ENCODE results near the gene DNAI4.
A peak's percentile ranks its signal among the peaks of the same experiment; 100 is the strongest.
"Not testable (repeated sequence)": the region's sequence is repeated elsewhere in the genome, so short reads cannot be mapped to it uniquely, and the experiment has no call there.

The DNAI4 gene, protein sequence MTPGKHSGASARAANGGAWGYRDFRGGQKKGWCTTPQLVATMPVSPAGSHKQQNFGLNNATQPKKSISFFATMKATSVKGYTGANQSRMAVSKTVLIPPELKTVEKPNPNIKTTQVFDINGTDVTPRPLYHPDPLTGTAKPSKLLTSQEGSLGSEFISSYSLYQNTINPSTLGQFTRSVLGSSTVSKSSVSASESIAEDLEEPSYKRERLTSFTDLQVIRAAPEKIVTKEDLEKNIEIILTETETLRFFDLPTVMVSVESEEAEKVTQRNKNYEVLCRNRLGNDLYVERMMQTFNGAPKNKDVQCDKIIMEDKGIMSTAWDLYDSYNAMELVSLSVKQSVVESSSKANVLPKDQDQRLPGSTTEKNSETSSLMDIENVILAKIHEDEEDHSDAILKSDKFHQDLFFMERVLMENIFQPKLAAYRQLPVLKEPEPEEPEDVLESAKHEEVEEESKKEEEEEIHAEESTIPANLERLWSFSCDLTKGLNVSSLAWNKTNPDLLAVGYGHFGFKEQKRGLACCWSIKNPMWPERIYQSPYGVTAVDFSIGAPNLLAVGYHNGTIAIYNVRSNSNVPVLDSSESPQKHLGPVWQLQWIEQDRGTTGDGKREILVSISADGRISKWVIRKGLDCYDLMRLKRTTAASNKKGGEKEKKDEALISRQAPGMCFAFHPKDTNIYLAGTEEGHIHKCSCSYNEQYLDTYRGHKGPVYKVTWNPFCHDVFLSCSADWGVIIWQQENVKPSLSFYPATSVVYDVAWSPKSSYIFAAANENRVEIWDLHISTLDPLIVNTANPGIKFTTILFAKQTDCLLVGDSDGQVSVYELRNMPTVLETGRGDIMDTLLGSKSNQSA

DNA sequence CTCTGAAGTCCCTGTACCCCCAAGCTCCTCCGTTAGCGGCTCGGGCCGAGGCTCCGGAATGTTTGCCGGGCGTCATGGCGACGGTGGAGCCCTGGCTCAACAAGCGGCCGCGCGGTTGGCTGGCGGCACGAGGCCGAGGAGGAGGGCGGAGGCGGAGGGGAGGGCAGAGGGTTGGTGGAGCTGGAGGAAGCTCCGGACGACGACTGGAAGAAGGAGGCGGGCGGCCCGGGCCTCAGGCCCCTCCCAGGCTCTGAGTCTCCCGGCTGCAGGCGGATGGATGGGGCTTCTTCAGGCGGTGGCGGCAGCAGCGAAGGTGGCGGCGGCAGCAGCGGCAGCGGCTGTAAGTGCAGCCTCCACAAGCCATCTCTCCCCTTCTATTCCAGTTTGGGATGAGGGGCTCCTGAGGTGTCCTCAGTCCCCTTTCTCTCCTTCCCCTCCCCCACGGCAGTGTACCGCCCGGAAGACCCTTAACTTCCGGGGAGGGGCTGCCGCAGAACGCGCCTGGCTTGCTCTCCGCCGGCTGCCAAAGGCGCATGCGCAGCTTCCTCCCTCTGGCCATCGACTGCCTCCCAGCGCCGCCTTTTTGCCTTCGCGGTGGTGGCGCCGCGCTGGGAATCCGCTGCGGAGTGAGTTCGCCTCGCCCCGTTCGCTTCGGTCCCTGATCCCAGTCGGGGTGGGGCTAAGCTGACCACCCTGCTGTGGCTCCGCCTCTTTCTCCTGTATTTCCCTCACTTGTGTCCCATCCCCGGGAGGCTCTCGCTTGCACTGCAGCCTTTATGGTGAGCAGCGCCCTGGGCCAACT, at the start of gene DNAI4, which contains the start of gene MIER1:
Gene DNAI4 (minus strand): TSS at position 101 of the 802 bp plus-strand sequence. CDS start 25 bp downstream, at position 76.
Gene MIER1 (plus strand): TSS at position 235 of the 802 bp plus-strand sequence. CDS start 39 bp downstream, at position 274.
- FAIRE-seq (peak; percentile 99), DNase-seq (ENCODE audit: insufficient read length, low spot score) (peak; percentile 95)

DNA sequence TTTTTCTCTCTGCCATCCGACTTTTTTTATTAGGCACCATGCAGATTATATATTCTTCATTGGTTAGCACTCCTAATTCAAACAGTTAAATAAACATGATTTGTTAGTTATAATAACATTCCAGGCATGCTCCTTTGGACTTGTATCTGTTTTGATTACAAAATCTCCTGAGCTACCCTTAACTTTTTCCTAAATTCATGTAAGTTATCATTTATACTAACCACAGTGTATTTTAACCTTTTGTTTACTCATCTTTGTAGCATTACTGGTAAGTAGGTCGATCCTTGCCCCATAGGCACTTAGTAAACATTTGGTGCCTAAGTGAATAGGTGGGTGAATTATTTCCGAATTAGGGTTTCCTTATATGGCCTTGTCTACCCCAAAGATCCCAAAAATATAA, 43.9 kb upstream of the DNAI4 start:
- DNase-seq (ENCODE audit: insufficient read length, low spot score): no peak
- no peak for FAIRE-seq

DNA sequence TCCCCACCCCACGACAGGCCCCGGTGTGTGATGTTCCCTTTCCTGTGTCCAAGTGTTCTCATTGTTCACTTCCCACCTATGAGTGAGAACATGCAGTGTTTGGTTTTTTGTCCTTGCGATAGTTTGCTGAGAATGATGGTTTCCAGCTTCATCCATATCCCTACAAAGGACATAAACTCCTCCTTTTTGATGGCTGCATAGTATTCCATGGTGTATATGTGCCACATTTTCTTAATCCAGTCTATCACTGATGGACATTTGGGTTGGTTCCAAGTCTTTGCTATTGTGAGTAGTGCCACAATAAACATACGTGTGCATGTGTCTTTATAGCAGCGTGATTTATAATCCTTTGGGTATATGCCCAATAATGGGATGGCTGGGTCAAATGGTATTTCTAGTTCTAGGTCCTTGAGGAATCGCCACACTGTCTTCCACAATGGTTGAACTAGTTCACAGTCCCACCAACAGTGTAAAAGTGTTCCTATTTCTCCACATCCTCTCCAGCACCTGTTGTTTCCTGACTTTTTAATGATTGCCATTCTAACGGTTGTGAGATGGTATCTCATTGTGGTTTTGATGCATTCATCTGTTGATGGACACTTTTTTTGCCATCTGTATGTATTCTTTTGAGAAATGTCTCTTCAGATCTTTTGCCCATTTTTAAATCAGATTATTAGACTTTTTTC, 41.7 kb upstream of the DNAI4 start:
- DNase-seq (ENCODE audit: insufficient read length, low spot score): not testable (repeated sequence)
- FAIRE-seq: peak; percentile 51

DNA sequence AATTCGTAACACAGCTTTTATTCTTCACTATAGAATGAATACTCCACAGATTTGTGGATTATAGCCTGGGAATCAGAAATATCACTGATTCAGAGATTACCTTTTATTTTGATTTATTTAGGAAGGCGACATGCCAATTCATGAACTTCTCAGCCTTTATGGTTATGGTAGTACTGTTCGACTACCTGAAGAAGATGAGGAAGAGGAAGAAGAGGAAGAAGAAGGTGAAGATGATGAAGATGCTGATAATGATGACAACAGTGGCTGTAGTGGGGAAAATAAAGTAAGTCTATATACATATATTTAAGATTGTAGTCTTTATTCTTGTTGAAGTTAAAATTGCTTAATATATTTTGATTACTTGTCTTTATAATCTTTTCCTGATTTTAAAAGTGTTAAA, 33.3 kb upstream of the DNAI4 start:
- DNase-seq (ENCODE audit: insufficient read length, low spot score) (no peak), FAIRE-seq (no peak)

DNA sequence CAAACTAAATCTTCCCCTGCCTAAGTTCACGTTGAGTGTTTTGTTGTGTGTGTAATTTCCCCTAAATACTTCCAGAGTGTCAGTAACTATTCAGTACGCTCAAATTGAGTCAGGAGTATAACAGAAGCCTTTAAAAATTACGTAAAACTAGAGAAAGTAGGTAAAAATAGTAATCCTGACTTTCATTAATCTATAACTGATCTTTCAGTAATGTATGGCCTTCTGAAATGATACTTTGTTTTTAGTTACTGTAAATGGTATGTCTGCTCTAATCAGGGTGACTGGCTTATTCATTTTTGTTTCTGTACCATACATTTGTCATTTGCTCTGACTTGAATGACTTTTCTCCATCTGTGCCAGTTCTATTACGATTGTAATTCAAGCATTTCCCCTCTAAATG, 29.6 kb upstream of the DNAI4 start:
- FAIRE-seq (peak; percentile 86), DNase-seq (ENCODE audit: insufficient read length, low spot score) (no peak)

DNA sequence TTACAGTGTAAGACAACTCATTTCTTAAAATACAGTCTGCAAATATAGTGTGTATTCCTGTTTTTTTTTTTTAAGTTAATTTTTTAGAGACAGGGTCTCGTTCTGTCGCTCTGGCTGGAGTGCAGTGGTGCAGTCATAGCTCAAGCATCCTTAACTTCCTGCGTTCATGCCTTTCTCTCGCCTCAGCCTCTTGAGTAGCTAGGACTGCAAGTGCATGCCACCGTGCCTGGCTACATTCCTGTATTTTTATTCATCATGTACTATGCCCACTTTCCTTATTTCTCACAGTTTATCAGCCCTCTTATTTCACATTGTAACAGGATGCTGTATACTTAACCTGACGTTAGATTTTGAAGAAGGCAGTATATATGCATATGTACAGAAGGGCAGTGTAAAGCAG, 26.9 kb upstream of the DNAI4 start:
- no peak for FAIRE-seq
- DNase-seq (ENCODE audit: insufficient read length, low spot score): no peak

DNA sequence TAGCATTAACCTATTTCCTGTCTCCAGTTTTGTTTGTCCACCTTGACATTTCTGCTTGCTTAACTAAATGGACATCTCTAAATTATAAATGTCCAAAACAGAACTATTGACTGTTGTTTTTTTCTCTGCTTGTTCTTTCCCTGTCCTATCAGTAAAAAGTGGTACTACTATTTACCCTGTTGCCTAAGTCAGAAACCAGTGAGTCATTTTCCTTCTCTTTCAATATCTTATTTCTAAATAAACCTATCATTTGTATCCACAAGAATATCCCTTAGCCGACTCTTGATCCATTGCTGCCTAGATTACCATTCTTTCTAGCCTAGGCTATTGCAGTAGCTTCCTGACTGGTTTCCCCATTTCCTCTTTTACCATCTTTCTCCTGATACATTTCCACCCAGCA, 22.6 kb upstream of the DNAI4 start:
- no peak for FAIRE-seq

DNA sequence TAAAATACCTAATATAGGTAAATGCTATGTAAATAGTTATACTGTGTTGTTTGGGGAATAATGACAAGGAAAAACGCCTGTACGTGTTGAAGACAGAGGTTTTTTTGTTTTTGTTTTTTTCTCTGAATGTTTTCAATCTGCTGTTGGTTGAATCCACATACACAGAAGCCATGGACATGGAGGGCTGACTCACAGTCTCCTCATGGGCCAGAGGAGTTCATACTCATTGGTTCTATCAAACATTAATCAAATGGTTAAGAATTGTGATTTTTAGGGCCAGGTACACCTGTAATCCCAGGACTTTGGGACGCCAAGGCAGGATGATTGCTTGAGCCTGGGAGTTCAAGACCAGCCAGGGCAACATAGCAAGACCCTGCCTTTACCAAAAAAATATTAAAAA, 20.7 kb upstream of the DNAI4 start:
- no peak for FAIRE-seq
- no peak for DNase-seq (ENCODE audit: insufficient read length, low spot score)

More for the DNA sequence above, 22.6 kb upstream of the DNAI4 start:
- no peak for DNase-seq (ENCODE audit: insufficient read length, low spot score)

DNA sequence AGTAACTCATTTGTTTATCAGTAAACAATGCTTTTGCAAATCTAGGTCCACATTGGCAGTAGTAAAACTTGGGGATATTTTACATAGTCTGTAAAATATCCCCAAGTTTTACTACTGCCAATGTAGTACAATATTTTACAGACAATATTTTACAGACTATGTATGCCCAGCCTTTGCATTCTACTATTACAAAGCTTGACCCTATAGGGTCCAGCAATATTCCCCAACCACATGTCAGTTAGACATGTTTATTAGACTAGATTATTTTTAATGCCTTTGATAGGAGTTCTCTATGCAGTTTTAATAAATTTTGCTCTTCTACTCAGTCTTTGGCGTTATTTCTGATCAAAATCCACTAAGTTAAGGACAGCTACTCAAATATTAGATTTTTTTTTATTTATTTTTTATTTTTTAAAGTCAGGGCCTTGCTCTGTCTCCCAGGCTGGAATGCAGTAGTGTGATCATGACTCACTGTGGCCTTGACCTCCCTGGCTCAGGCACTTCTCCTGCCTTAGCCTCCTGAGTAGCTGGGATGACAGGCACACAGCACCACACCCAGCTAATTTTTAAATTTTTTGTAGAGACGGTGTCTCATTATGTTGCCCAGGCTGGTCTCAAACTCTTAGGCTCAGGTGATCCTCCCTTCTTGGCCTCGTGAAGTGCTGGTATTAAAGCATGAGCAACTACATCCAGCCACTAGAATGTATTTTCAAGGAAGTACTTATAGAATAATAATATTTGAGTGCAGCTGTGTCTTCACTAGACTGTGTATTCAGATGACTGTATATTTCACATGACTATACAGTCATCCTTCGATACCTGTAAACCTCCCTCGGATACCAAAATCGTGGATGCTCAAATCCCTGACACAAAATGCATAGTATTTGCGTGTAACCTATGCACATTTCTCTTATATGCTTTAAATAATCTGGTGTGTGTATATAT, 19.9 kb upstream of the DNAI4 start:
- DNase-seq (ENCODE audit: insufficient read length, low spot score): no peak
- no peak for FAIRE-seq

DNA sequence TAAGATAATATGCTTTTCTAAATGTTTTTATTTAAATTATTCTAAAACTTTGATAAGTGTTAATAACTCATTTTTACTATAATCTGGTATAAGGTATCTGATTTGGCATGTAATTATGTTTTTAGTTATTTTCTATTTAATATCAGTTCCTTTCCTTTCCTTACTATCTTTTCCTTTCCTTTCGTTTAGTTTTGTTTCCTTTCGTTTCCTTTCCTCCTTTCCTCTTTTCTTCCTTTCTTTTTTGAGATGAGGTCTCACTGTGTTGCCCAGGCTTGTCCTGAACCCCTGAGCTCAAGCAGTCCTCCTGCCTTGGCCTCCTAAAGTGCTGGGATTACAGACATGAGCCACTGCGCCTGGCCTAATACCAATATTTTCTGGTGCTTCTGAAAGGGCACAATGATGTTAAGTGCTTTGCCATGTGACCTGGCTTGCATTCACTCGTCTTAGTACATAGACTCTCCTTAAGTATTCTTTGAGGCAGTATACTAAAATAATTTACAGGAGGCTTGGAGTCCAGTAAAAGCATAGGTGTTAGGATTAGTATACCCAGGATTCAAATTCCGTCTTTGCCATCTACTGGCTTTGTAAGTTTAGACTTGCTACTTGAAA, 18.8 kb upstream of the DNAI4 start:
- FAIRE-seq (no peak), DNase-seq (ENCODE audit: insufficient read length, low spot score) (no peak)

DNA sequence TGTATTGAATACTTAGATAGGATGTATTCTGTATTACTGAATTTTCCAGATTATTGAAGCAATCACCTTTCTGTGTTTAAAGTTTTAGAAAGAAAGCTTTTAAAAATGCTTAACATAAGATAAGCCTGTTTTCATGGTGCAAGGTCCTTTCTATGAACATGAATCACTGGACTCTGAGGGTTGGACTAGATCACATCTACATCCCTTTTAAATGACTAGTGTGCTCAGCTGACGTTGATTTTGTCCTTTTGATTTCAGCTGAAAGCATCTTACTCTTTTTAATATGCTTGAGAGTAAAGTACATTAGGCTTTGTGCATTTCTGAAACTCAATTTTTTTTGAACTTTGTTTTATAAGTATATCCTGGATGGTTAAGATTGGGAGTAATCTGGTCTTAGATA, 16.3 kb upstream of the DNAI4 start:
- FAIRE-seq: peak; percentile 18
- no peak for DNase-seq (ENCODE audit: insufficient read length, low spot score)

DNA sequence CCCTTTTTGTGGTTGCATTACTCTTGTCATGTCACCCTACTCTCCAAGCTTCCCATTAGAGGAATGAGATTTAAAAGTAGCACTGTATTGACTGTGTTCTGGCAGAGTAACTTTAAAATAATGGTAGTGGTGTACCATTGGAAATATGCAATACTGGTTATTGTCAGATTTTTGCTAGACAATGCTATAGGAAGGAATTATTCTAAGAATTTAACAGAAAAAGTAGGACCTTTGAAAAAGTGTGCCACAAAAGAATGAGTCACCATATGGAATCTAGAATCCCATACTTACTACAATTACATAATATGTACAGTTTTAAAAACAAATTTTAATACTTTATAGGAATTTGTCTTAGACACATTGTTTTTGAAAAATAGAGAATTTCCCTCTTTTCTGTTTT, 14.0 kb upstream of the DNAI4 start:
- DNase-seq (ENCODE audit: insufficient read length, low spot score) (no peak), FAIRE-seq (peak; percentile 28)

DNA sequence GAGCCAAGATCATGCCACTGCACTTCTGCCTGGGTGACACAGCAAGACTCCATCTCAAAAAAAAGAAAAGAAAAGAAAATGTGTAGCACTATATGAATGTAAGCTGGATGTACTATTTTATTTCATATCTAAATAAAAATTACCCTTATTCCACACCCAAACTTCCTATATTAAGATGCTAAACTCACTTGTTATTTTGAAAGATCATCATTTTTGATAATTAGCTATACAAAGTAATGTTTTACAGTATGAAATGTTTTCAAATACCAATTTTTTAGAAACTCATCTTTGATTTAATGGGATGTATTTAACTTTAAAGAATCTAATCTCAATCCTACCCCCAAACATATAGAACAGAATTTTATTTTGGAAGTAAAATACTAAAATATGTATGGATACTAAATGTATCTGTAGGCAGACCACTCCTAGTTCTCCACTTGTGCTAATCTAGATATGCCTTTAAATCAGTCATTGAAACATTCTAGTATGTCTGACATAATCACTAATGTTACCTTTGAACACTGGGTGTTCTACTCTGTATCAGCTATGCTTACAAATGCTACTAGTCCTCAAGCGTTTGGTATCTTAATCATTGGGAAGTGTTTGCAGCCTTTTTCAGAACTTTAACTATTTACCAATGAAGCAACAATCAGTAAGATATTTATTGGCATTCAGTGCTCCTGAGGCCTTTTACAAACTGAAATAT, 13.0 kb upstream of the DNAI4 start:
- DNase-seq (ENCODE audit: insufficient read length, low spot score): no peak
- FAIRE-seq: peak; percentile 18

DNA sequence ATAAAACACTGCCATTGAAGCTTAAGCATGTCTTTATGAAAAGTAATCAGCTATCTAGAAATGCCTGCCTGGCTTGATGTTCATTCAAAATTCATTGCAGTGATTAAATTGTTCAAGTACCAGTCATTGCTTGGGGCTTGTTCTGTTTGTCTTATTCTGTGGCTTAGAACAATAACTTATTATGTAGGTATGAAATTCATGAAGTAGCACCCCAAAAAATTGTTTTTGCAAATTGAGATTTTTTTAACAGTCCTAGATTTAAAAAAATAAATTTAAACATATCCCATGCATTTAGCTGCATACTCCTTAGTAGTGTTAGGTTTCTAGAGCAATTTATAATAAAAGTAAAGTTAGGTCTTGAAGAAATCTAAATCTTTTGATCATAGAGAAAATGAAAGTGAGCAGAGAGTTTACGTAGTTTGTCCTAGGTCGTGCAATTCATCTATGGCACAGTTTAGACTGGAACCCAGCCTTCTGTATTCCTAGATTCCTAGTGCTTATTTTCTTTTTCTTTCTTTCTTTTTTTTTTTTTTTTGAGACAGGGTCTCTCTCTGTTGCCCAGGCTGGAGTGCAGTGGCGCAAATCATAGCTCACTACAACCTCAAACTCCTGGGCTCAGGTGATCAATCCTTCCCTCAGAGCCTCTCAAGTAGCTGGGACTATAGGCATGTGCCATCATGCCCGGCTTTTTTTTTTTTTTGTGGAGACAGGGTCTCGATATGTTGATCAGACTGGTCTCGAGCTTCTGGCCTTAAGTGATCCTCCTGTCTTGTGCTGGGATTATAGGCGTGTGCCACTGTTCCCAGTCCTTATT, 9.4 kb upstream of the DNAI4 start:
- DNase-seq (ENCODE audit: insufficient read length, low spot score) (no peak), FAIRE-seq (peak; percentile 31)

DNA sequence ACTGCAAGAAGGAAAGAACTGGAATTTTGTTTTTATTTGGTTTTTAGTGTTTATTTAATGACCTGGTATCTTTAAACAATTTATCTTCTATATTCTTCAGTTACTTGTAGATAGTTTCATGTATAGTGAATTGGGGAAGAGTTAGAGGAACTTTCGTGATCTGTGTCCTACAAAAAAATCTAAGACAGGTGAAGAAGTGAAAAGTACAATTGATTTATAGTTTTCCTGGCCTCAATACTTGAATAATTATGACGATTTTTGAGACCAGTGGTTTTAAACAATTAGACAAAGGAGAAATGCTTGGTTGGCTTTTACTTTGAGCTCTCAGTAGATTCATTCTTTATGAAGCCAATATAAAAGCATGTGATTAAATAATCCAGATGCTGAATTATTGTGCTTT, 7.6 kb upstream of the DNAI4 start:
- FAIRE-seq: peak; percentile 37
- no peak for DNase-seq (ENCODE audit: insufficient read length, low spot score)

DNA sequence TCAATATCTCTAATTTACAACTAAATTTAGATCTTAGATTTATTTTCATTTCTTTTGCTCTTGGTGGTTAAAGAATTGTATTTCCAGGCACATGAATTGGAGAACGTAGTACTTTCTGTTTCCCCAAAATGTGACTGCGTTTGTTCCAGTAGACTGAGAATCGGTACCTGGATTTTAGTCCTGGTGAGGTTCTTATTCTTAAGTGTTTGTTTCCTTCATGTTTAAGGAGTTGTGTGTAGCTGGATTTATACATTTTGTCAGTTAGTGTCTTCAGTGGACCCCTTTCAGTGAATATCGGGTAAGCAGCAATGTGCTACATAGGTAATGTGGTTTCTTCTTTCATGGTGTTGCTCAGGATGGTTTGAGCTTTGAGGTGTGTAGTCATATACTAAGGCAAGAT, 6.9 kb upstream of the DNAI4 start:
- DNase-seq (ENCODE audit: insufficient read length, low spot score): no peak
- FAIRE-seq: no peak

DNA sequence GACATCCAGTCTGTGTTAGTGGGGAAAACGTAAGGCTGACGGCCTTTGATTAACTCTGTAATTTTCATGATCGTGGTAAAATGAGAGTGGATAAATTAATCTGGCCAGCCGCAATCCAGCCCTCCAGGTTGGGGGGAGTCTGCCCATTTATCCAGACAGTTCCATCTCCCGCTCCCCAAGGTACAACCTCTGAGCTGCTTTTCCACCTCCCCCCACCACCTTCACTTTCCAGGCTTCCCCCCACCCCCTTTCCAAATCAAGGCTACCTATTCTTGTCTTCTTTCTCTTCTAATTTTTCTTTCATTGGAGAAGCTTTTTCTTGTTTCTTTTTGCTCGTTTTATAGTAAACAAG, 6.1 kb upstream of the DNAI4 start:
- DNase-seq (ENCODE audit: insufficient read length, low spot score) (no peak), FAIRE-seq (no peak)
